Amniotic epithelial cell (primary cell): ENCODE results near the gene IL10RA.

Source experiments
- DNase-seq: peaks from one replicate; pipeline ENCODE4 v3.0.0-alpha.2; 2010; ENCODE audit warnings: low read depth

The IL10RA gene

DNA sequence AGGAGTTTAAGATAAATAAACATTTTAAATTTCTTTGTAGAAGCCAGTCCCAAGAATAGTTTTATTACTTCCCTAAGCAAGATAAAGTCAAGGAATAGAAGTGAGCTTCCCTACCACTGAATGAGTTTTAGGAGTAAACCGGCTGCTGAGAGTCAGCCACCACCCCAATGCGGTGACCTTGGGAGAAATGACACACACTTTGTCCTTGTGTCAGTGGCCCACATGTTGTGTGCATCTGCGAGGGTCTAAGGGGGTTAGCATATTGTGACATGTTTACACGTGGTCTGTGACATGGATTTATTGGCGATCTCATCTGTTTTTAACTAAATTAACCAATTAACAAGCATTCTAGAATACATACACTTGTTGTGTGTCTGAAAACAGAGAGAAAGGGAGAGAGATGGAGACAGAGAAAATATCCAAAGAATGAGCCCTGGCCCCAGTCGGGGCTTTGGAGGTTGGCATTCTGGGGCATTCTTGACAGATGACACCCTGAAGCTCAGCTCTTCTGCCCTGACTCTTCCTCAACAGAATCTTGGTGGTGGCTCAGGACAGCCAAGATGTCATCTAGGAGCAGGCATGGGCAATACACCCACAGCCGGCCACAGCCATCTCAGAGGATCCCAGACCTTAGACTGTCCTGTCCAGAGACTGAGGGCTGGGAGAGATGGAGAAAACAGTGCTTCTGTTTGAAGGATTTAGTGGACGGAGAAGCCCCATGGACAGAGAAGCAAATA, 60.9 kb downstream of the IL10RA start:
- no peak for DNase-seq

DNA sequence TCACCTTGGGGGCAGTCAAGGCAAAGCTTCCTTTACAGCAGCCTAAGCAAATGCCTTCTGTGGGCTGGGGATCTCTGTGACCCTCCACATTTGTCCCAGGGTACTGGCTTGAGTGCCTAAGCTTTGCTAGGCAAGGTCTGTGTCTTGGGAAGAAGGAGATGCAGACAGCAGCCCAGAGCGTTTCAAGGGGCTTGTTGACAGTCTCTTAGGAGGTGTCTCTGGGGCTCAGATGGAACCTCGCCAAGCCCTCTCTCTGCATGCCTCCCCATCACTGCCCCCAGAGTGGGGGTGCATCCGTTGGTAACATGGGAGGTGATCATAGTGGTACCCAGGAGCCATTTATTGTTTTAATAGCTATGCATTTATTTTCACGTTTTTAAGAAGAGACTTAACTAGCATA, 61.6 kb downstream of the IL10RA start:
- no peak for DNase-seq

DNA sequence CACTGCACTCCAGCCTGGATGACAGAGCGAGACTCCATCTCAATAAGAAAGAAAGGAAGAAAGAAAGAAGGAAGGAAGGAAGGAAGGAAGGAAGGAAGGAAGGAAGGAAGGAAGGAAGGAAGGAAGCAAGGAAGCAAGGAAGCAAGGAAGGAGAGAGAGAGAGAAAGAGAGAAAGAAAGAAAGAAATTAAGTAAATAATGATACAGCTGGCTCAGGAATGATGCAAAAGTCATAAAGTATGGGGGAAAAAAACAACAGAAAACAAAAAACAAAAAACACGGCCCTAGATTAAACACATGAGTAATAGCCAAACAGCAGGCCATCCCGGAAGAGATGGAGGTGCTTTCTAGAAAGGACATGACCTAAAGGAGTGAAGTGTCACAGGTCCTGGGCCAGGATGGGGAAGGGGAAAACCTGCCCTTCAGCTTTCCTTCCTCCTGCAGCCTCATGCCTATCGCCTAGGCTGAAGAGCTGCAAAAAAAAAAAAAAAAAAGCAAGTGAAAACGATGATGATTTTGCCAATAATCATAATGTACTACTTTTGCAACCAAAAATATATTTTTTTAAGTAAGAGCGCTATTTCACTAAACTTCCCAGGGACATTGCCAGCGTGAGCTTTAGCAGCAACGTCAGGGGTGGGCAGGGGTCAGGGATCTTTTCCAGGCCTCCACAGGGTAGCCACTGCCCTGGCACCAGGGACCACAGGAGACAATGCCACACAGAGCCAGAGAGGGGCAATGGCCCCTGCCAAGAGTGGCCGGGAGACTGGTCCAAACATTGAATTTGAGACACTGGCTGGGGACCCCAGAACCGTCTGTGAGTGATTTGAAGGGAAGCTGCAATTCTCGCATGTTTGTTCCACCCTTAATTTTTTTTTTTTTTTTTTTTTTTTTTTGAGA, 62.5 kb downstream of the IL10RA start:
- no peak for DNase-seq

DNA sequence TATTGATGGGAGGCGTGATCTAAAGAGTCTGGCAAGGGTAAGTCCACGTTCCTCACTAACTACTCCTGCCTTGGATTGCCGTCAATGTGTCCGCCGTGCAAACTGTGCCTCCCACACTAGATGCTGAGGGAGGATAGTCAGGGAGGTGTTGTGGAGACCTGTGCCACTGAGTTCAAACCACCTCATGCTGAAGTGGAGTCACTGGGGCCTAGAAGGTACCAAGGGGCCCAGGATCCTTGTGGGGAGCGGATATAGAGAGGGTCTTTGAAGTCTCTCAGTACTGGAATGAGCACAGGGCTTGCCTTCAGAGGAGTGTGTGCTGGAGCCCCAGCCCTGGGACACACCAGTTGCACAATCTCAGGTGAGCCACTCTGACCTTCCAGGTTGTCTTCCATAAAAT, 63.6 kb downstream of the IL10RA start:
- no peak for DNase-seq

DNA sequence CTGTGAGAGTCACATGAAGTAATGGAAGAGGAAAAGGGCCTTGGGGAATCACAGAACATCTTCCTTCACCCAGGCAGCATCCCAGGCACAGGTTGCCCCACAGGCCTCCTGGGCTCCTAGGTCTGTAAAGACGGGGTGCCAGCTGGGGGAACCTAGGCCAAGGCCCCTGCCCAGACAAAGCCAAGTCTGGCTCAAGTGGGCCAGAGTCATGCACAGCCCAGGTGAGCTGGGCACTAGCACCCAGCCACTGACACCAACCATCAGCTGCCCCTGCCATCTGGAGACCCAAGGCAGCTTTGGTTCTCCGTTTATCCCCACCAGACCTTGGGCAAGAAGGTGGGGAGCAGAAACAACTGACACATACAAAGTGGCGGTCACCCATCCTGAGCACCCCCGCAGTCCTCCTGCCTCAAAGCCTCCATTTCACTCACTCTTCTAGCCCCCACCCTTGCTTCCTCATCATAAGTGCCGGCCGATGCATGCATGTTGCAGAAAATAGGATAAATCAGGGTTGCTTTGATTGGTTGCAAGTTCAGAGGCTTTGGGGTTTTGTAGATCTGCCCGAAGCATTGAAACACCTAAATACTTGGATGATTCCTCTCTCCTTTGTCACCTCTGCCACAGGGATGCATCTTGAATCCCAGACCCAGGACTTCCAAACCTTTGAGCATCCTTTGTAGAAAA, 64.2 kb downstream of the IL10RA start:
- DNase-seq: no peak
